ENCODE data around the gene DIRAS2.

DNA sequence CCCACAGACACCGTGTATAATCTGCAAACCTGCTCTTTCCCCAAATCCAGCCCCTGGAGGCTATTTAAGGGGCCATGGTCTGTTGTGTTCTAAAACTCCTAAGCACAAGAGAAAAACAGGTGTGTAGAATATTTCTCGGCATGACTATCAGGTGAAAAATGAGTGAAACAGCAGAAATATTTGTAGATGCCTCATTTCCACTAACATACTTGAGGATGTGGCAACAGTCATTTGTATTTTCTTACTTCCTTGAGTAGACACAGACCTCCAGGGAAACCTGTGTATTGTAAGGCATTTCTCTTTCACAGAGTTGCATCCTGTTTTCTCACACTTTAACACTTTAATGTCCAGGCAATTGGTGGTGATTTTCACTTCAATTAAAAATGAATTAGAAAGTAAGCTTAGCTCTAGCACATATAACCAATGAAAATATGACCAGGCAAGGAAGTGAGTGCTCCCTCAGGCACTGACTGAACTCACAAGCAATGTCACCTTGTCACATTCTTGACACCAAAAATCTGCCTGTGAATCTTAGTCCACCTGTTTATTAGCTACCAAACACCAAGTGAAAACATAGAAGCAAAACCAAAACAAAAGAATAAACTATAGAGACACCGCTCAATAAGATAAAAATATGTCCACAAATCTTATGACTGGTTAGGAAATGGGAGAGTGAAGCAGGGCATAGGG, 64.4 kb downstream of the DIRAS2 start:
- TF ChIP-seq FOXP1 (IDR thresholded peaks at IDR 0.05) = no peak
- no peak for TF ChIP-seq FOXP1 (CRISPR knock-in tag; IDR thresholded peaks at IDR 0.05)
- TF ChIP-seq POLR2A (IDR thresholded peaks at IDR 0.05; ENCODE audit: insufficient read depth in 1 of 2, low read depth in 2 of 2, low read length in 2 of 2) = no peak
